ENCODE measurements around the gene FUBP3. TPM values are rescaled to one million over a fixed set of nuclear protein-coding genes. Genes with fewer than 3 reads are reported as not detected.

FUBP3 gene
- total RNA-seq, 1 donor = 37.6 TPM

GRCh38 chr9:130589754-130590153 is 10.4 kb downstream of the FUBP3 start:
- DNase-seq (ENCODE audit: low read depth) = no peak
- no peak overlapping the region for H3K4me3 ChIP-seq (ENCODE audit: low read depth, low read length)
- no peak for TF ChIP-seq CTCF (IDR thresholded peaks at IDR 0.05; ENCODE audit: insufficient read depth, low read length)

GRCh38 chr9:130590305-130590704 is 10.9 kb downstream of the FUBP3 start:
- no peak overlapping the region for H3K4me3 ChIP-seq (ENCODE audit: low read depth, low read length)
- no peak for TF ChIP-seq CTCF (IDR thresholded peaks at IDR 0.05; ENCODE audit: insufficient read depth, low read length)
- no peak for DNase-seq (ENCODE audit: low read depth)

DNA sequence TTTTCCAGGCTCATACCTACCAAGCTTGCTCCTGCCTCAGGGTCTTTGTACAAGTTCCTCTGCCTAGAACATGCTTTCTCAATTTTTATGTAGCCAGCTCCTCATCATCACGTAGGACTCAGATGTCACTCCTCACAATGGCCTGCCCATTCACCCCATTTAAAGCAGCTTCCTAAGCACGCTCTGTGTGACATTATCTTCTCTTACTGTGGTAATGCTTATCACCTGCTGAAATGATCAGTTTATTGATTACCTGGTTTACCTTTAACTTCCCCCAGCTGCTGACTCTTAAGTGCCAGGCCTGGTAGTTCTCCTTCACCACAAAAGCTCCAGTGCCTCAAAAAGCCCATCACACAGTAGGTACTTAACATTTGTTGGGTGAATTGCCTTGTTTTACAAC is 13.6 kb downstream of the FUBP3 start:
- H3K4me3 ChIP-seq (ENCODE audit: low read depth, low read length) = no peak overlapping the region
- no peak for TF ChIP-seq CTCF (IDR thresholded peaks at IDR 0.05; ENCODE audit: insufficient read depth, low read length)
- no peak for DNase-seq (ENCODE audit: low read depth)

DNA sequence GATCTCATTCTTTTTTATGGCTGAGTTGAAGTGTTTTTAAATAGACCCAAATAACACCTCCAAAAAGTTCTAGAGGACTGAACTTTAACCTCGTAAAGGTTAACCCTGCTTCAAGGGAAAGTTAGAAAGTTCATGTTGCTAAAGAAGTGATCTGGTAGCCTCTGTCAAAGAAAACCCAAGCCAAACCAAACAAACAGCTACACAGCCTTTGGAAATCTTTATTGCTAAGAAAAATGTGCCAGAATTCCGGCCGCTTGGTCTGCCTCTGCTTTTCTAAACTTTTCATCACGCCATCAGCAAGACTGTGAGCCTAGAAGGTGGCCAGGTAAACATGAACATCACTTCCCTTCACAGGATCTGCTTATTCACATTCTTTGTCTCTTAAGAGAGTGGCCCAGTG is 17.9 kb downstream of the FUBP3 start:
- no peak for TF ChIP-seq CTCF (IDR thresholded peaks at IDR 0.05; ENCODE audit: insufficient read depth, low read length)
- H3K4me3 ChIP-seq (ENCODE audit: low read depth, low read length) = no peak overlapping the region
- no peak for DNase-seq (ENCODE audit: low read depth)

GRCh38 chr9:130598188-130598587 is 18.8 kb downstream of the FUBP3 start:
- no peak for TF ChIP-seq CTCF (IDR thresholded peaks at IDR 0.05; ENCODE audit: insufficient read depth, low read length)
- DNase-seq (ENCODE audit: low read depth) = no peak
- no peak overlapping the region for H3K4me3 ChIP-seq (ENCODE audit: low read depth, low read length)

DNA sequence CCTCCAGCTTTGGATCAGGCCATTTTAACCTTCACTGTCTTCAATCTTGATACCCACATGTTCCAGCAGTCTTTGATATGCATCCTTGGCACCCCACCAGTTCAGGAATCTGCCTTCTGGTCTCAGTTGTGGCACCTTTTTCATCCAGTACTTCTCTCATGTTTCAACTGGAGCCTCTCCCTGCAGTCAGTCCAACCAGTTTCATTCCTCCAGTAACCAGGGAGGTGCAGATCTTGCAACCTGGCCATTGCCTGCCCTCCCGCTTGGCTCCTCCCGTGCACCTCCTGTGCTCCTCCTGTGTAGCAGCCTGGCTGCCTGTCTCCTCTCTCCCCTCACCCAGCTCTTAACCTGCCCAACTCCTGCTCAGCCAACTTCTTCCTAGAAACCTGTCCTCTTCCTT is 20.2 kb downstream of the FUBP3 start:
- TF ChIP-seq CTCF (IDR thresholded peaks at IDR 0.05; ENCODE audit: insufficient read depth, low read length) = no peak
- no peak for DNase-seq (ENCODE audit: low read depth)
- no peak overlapping the region for H3K4me3 ChIP-seq (ENCODE audit: low read depth, low read length)

- no peak overlapping the region for H3K4me3 ChIP-seq (ENCODE audit: low read depth, low read length)
Measured at GRCh38 chr9:130601100-130601499, 21.7 kb downstream of the FUBP3 start.

More at GRCh38 chr9:130601100-130601499, 21.7 kb downstream of the FUBP3 start:
- no peak for TF ChIP-seq CTCF (IDR thresholded peaks at IDR 0.05; ENCODE audit: insufficient read depth, low read length)
- no peak for DNase-seq (ENCODE audit: low read depth)
